GM10266 (cell line): ENCODE results near the gene INPP4B.

ENCODE experiments used
- DNase-seq: peaks from one replicate; pipeline ENCODE4 v3.0.0; 2012; ENCODE audit errors: extremely low spot score
- CTCF ChIP-seq: IDR thresholded peaks from 2 replicates; pipeline ENCODE4 v1.5.1; 2012; ENCODE audit warnings: mild to moderate bottlenecking, low read depth; ENCODE audit not compliant: control insufficient read depth, insufficient read depth; ENCODE audit errors: missing control alignments

INPP4B gene

GRCh38 chr4:142715727-142716126, 130.4 kb downstream of the INPP4B start:
- DNase-seq: no peak
- no peak for TF ChIP-seq CTCF

- no peak for DNase-seq
- no peak for TF ChIP-seq CTCF
These were observed 132.6 kb downstream of the INPP4B start for GRCh38 chr4:142713282-142714030.

GRCh38 chr4:142708231-142708630, 137.9 kb downstream of the INPP4B start:
- no peak for TF ChIP-seq CTCF
- DNase-seq: no peak

- no peak for TF ChIP-seq CTCF
- DNase-seq: no peak
These were observed 138.7 kb downstream of the INPP4B start for GRCh38 chr4:142707401-142707800.

GRCh38 chr4:142706381-142706780, 139.7 kb downstream of the INPP4B start:
- no peak for TF ChIP-seq CTCF
- no peak for DNase-seq

- DNase-seq: no peak
These were observed 140.3 kb downstream of the INPP4B start for GRCh38 chr4:142705820-142706219.

More at GRCh38 chr4:142705820-142706219, 140.3 kb downstream of the INPP4B start:
- no peak for TF ChIP-seq CTCF
